CD14-positive monocyte (primary cell): ENCODE results near the gene GLI3. TPM values are rescaled to one million over a fixed set of nuclear protein-coding genes. Genes with fewer than 3 reads are reported as not detected.

ENCODE experiments used
- DNase-seq, 3 donors: peaks; one replicate each; pipeline ENCODE4 v3.0.0-alpha.2; 2011 to 2022
- H2AFZ ChIP-seq: 2 replicates; pipeline ENCODE4 v1.6.0; 2012; ENCODE audit warnings: mild to moderate bottlenecking, low read depth, low read length, inconsistent platforms; ENCODE audit not compliant: insufficient read depth, poor library complexity, severe bottlenecking
- H3K27ac ChIP-seq, 2 donors: 1 replicate in 1 of 2; 2 replicates in 1 of 2; pipeline ENCODE4 v1.5.1; 2012 to 2013; ENCODE audit warnings: low read length in 2 of 2, control low read depth in 1 of 2, inconsistent platforms in 1 of 2, low read depth in 1 of 2, mild to moderate bottlenecking in 1 of 2
- H3K27me3 ChIP-seq, 2 donors: one replicate each; pipeline versions ENCODE4 v1.6.0 to v1.6.1; 2011 to 2013; ENCODE audit warnings: low read length in 2 of 2; ENCODE audit not compliant: control insufficient read depth in 2 of 2, insufficient read depth in 2 of 2
- H3K36me3 ChIP-seq, 2 donors: replicated peaks in 1 of 2; 1 replicate in 1 of 2; 2 replicates in 1 of 2; pipeline versions ENCODE4 v1.5.1 to v1.6.1; 2012 to 2013; ENCODE audit warnings: low read length in 2 of 2, control low read depth in 1 of 2, inconsistent platforms in 1 of 2, mild to moderate bottlenecking in 1 of 2; ENCODE audit not compliant: insufficient read depth in 2 of 2, control insufficient read depth in 1 of 2
- H3K4me1 ChIP-seq, 2 donors: 1 replicate in 1 of 2; 2 replicates in 1 of 2; pipeline versions ENCODE4 v1.5.1 to v1.6.1; 2012 to 2013; ENCODE audit warnings: low read length in 2 of 2, control low read depth in 1 of 2, inconsistent platforms in 1 of 2, mild to moderate bottlenecking in 1 of 2, moderate library complexity in 1 of 2; ENCODE audit not compliant: insufficient read depth in 2 of 2, control insufficient read depth in 1 of 2
- H3K4me2 ChIP-seq: replicated peaks from 2 replicates; pipeline ENCODE3; 2012; ENCODE audit warnings: low read length, moderate library complexity, mild to moderate bottlenecking; ENCODE audit not compliant: poor library complexity, severe bottlenecking; ENCODE audit errors: extremely low read depth
- H3K4me3 ChIP-seq, 3 experiments: fragments of 200-600 bp in 1 of 3; sonication (generic) in 1 of 3; replicated peaks in 1 of 3; 1 replicate in 2 of 3; 2 replicates in 1 of 3; pipeline ENCODE4 v1.5.1; 2011 to 2013; ENCODE audit warnings: low read length in 3 of 3, mild to moderate bottlenecking in 3 of 3, control low read depth in 2 of 3, low read depth in 2 of 3, inconsistent platforms in 1 of 3, moderate library complexity in 1 of 3
- H3K79me2 ChIP-seq: 2 replicates; pipeline ENCODE4 v1.6.0; 2012; ENCODE audit warnings: mild to moderate bottlenecking, control low read depth, inconsistent platforms, low read length, moderate library complexity; ENCODE audit not compliant: insufficient read depth
- H3K9ac ChIP-seq: 2 replicates; pipeline ENCODE4 v1.6.0; 2017; ENCODE audit warnings: low read length, mild to moderate bottlenecking; ENCODE audit not compliant: insufficient read depth, poor library complexity, severe bottlenecking
- H3K9me3 ChIP-seq, 2 donors: replicated peaks in 1 of 2; 1 replicate in 1 of 2; 2 replicates in 1 of 2; pipeline versions ENCODE4 v1.5.1 to v1.6.1; 2012 to 2013; ENCODE audit warnings: low read length in 2 of 2, control low read depth in 1 of 2; ENCODE audit not compliant: control insufficient read depth in 1 of 2, insufficient read depth in 1 of 2
- H4K20me1 ChIP-seq: 2 replicates; pipeline ENCODE4 v1.6.0; 2012; ENCODE audit warnings: mild to moderate bottlenecking, low read length, control low read depth, moderate library complexity; ENCODE audit not compliant: insufficient read depth
- H3K27ac Mint-ChIP-seq, 7 donors: one replicate each; pipeline ENCODE4 v1.8.0; 2020; ENCODE audit warnings: mild to moderate bottlenecking in 7 of 7, mixed read lengths in 7 of 7, moderate library complexity in 6 of 7, inconsistent platforms in 2 of 7
- H3K27me3 Mint-ChIP-seq, 3 donors: one replicate each; pipeline ENCODE4 v1.8.0; 2021 to 2022; ENCODE audit warnings: low read depth in 3 of 3, mild to moderate bottlenecking in 3 of 3, mixed read lengths in 3 of 3, moderate library complexity in 3 of 3, inconsistent platforms in 1 of 3
- H3K36me3 Mint-ChIP-seq, 2 donors: one replicate each; pipeline ENCODE4 v1.8.0; 2020; ENCODE audit warnings: mixed read lengths in 2 of 2, inconsistent platforms in 1 of 2, mild to moderate bottlenecking in 1 of 2
- H3K4me1 Mint-ChIP-seq: one replicate; pipeline ENCODE4 v1.8.0; 2020; ENCODE audit warnings: mild to moderate bottlenecking, mixed read lengths
- H3K4me3 Mint-ChIP-seq, 2 donors: one replicate each; pipeline ENCODE4 v1.8.0; 2020; ENCODE audit warnings: mild to moderate bottlenecking in 2 of 2, mixed read lengths in 2 of 2, moderate library complexity in 1 of 2
- H3K9me3 Mint-ChIP-seq, 7 donors: one replicate each; pipeline ENCODE4 v1.8.0; 2020 to 2022; ENCODE audit warnings: mixed read lengths in 7 of 7, mild to moderate bottlenecking in 6 of 7, moderate library complexity in 6 of 7, inconsistent platforms in 2 of 7
- WGBS: methylation state at CpG from one replicate; pipeline ENCODE4 v1.1.5; 2013; ENCODE audit warnings: missing lambda C conversion rate; ENCODE audit not compliant: insufficient coverage; 5-methylcytosine and 5-hydroxymethylcytosine counted together
- intact Hi-C, 2 donors: fragments of 100-400 bp; cut with micrococcal nuclease; formaldehyde crosslinking; loops; one replicate each; pipeline versions ENCODE4 v1.15.0 to v1.15.1; 2023
- polyA plus RNA-seq, 3 donors: library from polyadenylated mRNA; depleted of rRNA in 1 of 3; unstranded in 2 of 3; stranded (reverse) in 1 of 3; fragments of 300-500 nt in 2 of 3; fragments of >200 nt in 1 of 3; fragmentation: Illumina TruSeq in 2 of 3; gene quantifications; 1 replicate in 2 of 3; 2 replicates in 1 of 3; pipeline ENCODE4 v1.2.3, GENCODE V29; 2012 to 2021
- TF ChIP-seq, protein P1 (sequence below): fragments of 200-600 bp; IDR thresholded peaks from one replicate; pipeline ENCODE4 v1.8.0; 2022; ENCODE audit warnings: antibody characterized with exemption, mild to moderate bottlenecking

The GLI3 gene
- polyA plus RNA-seq, 3 donors = not detected

DNA sequence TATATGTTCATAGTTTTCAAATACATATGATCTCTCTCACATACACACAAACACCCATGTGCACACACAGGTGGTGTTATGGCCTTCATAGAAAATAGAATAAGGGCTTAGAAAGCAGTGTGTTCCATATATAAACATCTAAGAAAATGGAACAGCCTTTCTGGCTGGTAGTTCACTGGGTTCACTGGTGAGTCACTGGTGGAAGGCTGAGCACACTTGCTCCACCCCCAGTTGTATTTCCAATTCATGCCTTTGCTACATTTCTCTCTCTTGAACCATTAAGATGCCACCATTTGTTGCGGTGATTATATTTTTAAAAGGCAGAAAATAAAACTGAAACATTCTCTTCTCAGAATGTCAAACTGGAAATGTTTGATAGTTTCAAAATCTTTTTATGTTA lies 252.1 kb downstream of the GLI3 start:
- peaks cover 0 to 8% (median 4%) of the 10 kb centered on the region in 3 donors for H3K27me3 Mint-ChIP-seq
- no peak overlapping the region for H3K27ac Mint-ChIP-seq
- Histone ChIP-seq H3K4me3 (no peak overlapping the region), H3K27me3 (peaks cover 0 to 2% of the 10 kb centered on the region in 2 donors), H3K36me3 (no peaks in the 10 kb centered on the region), H3K79me2 (no peaks in the 10 kb centered on the region), H3K4me1 (no peaks in the 10 kb centered on the region), H4K20me1 (no peaks in the 10 kb centered on the region), H3K27ac (no peak overlapping the region), H3K9me3 (no peaks in the 10 kb centered on the region), H3K9ac (no peak overlapping the region), H2AFZ (no peak overlapping the region), H3K4me2 (no peak overlapping the region)
- no peaks in the 10 kb centered on the region for H3K4me1 Mint-ChIP-seq
- intact Hi-C loops = no loop called here
- TF ChIP-seq, protein P1, sequence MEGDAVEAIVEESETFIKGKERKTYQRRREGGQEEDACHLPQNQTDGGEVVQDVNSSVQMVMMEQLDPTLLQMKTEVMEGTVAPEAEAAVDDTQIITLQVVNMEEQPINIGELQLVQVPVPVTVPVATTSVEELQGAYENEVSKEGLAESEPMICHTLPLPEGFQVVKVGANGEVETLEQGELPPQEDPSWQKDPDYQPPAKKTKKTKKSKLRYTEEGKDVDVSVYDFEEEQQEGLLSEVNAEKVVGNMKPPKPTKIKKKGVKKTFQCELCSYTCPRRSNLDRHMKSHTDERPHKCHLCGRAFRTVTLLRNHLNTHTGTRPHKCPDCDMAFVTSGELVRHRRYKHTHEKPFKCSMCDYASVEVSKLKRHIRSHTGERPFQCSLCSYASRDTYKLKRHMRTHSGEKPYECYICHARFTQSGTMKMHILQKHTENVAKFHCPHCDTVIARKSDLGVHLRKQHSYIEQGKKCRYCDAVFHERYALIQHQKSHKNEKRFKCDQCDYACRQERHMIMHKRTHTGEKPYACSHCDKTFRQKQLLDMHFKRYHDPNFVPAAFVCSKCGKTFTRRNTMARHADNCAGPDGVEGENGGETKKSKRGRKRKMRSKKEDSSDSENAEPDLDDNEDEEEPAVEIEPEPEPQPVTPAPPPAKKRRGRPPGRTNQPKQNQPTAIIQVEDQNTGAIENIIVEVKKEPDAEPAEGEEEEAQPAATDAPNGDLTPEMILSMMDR = no peak
- H3K9me3 Mint-ChIP-seq = no peaks in the 10 kb centered on the region
- no peaks in the 10 kb centered on the region for H3K36me3 Mint-ChIP-seq
- DNase-seq = no peak
- WGBS = no CpG with 5 or more reads among the region's 1 CpG
- H3K4me3 Mint-ChIP-seq = no peak overlapping the region

DNA sequence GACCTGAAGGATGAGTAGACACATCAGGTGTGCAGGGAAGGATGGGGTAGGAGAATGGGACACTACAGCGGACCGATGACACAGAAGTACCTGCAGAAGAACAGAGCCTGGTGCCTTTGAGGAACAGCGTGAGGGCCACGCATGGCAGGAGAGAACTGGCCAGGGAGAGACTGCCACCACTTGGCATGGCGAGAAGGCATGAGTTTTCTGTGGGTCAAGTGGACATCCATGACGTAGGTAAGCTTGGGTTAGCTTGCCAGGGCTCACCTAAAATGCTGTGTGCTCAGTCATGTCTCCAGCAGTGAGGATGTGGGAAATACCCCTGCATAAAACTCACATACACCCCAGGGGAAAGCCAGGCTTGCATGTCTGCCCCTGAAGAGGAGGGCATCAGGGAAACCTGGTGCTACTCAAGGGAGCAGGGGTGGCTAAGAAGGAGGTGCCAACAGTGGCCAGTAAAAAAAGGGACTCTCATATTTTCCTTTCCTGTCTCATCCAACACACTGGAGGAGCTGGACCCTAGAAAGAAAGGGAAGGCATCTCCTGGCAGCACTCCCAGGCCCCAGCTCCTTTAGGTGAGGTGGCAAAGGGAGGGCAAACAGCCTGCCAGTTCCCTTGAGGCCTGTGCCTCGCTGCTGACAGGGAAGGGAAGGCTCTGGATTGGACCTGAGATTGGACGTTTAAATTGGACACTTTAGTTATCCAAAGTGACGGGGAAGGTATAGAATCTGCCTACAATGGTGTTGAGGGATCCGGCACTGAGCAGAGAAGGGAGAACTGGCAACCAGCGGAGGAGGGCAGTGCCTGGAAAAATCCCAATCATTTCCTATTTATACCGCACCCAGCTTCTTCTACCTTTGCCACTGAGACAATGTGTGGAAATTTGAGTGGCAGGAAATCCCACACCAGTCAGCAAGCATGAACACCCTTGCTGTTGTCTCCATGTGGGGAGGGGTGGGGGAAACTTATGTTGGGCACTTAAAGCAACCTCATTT lies 255.7 kb downstream of the GLI3 start:
- Histone ChIP-seq H3K27ac (no peak overlapping the region), H3K4me2 (no peak overlapping the region), H3K36me3 (no peaks in the 10 kb centered on the region), H2AFZ (no peak overlapping the region), H3K9me3 (no peaks in the 10 kb centered on the region), H3K27me3 (peaks cover 0 to 2% of the 10 kb centered on the region in 2 donors), H4K20me1 (no peaks in the 10 kb centered on the region), H3K9ac (no peak overlapping the region), H3K79me2 (no peaks in the 10 kb centered on the region), H3K4me1 (no peaks in the 10 kb centered on the region), H3K4me3 (no peak overlapping the region)
- peaks cover 0 to 3% (median 1%) of the 10 kb centered on the region in 3 donors for H3K27me3 Mint-ChIP-seq
- WGBS = 96% methylated on average over 5 of the region's 12 CpGs
- H3K27ac Mint-ChIP-seq = peak overlapping the region in 1 of 7 donors; percentile 57
- H3K9me3 Mint-ChIP-seq = no peaks in the 10 kb centered on the region
- DNase-seq = no peak
- H3K4me1 Mint-ChIP-seq = peaks cover 7% of the 10 kb centered on the region
- no peak overlapping the region for H3K4me3 Mint-ChIP-seq
- TF ChIP-seq, protein P1 = no peak
- H3K36me3 Mint-ChIP-seq = no peaks in the 10 kb centered on the region
- intact Hi-C loops = no loop called here
